PFSK-1 (cell line): ENCODE data around the gene OPCML.

Experiments
- POLR2AphosphoS5 ChIP-seq: IDR thresholded peaks from 2 replicates; pipeline ENCODE4 v1.6.1; 2012; ENCODE audit warnings: low read depth, mild to moderate bottlenecking, control low read depth, low read length, moderate library complexity
- SIN3A ChIP-seq: IDR thresholded peaks from 2 replicates; pipeline ENCODE4 v1.6.1; 2012; ENCODE audit warnings: mild to moderate bottlenecking, low read length, moderate library complexity, borderline replicate concordance; ENCODE audit not compliant: insufficient read depth

- TF ChIP-seq POLR2AphosphoS5 (no peak), SIN3A (no peak)
Observed at GRCh38 chr11:133160754-133161153, 371.5 kb downstream of the OPCML start.
